ENCODE results near the gene MAD1L1. TPM values are rescaled to one million over a fixed set of nuclear protein-coding genes. Genes with fewer than 3 reads are reported as not detected.
"Not testable (repeated sequence)": the region's sequence is repeated elsewhere in the genome, so short reads cannot be mapped to it uniquely, and the experiment has no call there.

Gene MAD1L1
- total RNA-seq, 2 donors from 2014 or later, result 51.2 to 63.8 TPM

DNA sequence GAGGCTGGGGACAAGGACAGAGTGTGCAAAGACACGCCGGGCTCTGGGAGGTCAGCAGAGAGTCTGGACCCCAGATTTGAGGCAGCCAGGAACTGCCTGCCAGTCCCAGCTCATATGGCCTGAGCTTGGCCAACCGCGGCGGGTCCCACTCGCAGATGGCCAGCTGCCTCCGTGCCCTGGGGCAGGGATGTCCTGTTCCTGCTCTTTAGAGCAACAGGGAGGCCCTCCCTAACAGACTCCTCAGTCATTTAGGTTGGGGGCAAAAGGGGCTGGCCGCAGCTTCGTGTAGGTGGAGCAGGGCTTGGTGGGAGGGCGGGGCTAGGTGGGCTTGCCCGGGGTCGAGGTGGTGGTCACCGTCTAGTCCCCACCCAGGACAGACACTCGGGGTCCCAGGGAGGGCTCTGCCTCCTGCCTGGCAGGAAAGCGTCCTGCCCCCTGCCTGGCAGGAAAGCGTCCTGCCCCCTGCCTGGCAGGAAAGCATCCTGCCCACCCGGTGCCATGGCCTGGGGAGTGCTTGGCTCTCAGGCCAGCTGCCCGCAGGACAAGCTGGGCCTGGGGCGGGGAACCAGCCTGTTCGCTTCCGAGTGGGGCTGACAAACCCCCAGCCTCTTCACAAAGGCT, 393.7 kb downstream of the MAD1L1 start:
- DNase-seq; H3K27ac Mint-ChIP-seq; H3K27me3 Mint-ChIP-seq (ENCODE audit: low read depth); H3K4me1 Mint-ChIP-seq (ENCODE audit: low read depth); H3K9me3 Mint-ChIP-seq; H3K4me3 Mint-ChIP-seq; ATAC-seq (replicated peaks in 1 of 2): not testable (repeated sequence)
- H3K36me3 Mint-ChIP-seq (ENCODE audit: insufficient read depth in 2 of 2), result peaks cover 10 to 11% of the 10 kb centered on the region in 2 donors

DNA sequence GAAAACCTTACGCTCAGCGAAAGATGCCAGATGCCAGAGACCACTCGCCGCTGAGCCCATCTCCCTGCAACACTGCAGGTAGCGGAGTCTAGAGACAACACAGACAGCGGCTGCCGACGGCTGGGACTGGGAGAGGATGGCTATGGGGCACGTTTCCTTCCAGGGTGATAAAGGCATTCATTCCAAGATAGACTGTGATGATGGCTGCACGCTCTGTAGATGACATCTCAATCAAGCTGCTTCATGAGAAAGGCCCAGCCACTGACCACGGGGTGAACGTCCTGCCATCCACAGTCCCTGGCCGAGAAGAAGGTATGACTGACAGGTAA, 394.2 kb downstream of the MAD1L1 start:
- H3K27ac Mint-ChIP-seq, H3K4me3 Mint-ChIP-seq: not testable (repeated sequence)

DNA sequence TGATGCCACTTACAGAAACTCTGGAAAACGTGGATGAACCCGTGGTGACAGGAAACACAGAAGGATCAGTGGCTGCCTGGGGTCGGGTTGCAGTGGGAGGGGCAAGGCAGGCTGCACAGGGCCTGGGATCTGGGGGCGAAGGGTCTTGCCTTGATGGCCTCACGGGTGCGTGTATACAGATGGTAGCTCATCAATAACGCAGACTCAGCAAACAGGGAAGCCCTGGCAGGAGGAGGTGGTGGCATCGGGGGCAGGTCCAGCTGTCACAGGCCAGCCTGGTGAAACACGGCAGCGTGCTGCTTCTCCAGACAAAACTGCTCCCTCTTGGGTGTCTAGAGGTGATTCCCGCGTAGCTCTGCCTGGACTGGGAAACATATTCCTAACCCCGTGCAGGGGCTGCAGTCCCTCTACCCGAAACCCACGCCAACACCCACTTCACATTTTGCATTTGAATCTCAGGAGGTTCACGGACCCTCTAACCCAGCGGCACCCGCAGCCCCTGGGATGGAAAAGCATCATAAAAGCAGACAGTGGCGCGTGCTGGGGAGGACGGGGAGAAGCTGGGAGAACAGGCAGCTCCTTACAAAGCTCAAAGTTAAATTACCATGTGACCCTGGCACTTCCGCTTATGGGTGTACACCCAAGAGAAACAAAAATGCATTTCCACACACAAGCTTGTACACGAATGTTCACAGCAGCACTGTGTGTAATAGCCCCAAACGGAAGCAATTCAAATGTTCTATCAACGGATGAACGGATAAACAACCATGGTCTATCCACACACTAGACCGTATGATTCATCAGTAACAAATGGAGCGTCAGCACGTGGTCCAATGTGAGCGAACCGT, 394.8 kb downstream of the MAD1L1 start:
- not testable (repeated sequence) for H3K4me3 Mint-ChIP-seq; H3K27ac Mint-ChIP-seq; H3K9me3 Mint-ChIP-seq; H3K4me1 Mint-ChIP-seq (ENCODE audit: low read depth); H3K27me3 Mint-ChIP-seq (ENCODE audit: low read depth); ATAC-seq (replicated peaks in 1 of 2); DNase-seq
- H3K36me3 Mint-ChIP-seq (ENCODE audit: insufficient read depth in 2 of 2), result peaks cover 12 to 16% of the 10 kb centered on the region in 2 donors

More for the DNA sequence above, 394.2 kb downstream of the MAD1L1 start:
- not testable (repeated sequence) for ATAC-seq (replicated peaks in 1 of 2); H3K27me3 Mint-ChIP-seq (ENCODE audit: low read depth); DNase-seq; H3K4me1 Mint-ChIP-seq (ENCODE audit: low read depth); H3K9me3 Mint-ChIP-seq
- peaks cover 10 to 14% of the 10 kb centered on the region in 2 donors for H3K36me3 Mint-ChIP-seq (ENCODE audit: insufficient read depth in 2 of 2)

DNA sequence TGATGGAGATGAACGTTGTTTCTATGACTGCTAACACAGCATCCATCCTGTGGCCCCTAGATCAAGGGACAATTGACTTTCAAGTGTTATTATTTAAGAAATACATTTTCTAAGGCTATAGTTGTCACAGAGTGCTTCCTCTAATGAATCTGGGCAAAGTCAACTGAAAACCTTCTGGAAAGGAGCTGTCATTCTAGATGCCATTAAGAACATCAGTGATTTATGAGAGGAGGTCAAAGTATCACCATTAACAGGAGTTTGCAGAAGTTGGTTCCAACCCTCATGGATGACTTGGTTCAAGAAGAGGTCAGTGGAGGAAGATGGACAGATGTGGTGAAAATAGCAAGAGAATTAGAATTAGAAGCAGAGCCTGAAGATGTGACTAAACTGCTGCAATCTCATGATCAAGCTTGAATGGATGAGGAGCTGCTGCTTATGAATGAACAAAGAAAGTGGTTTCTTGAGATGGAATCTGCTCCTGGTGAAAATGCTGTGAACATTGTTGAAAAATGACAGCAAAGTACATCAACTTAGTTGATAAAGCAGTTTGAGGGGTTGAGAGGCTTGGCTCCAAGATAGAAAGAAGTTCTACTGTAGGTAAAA, 400.7 kb downstream of the MAD1L1 start:
- peaks cover 10 to 20% of the 10 kb centered on the region in 2 donors for H3K9me3 Mint-ChIP-seq
- DNase-seq; H3K27ac Mint-ChIP-seq; H3K4me3 Mint-ChIP-seq; H3K4me1 Mint-ChIP-seq (ENCODE audit: low read depth); H3K27me3 Mint-ChIP-seq (ENCODE audit: low read depth); ATAC-seq (replicated peaks in 1 of 2): not testable (repeated sequence)
- peaks cover 19 to 28% of the 10 kb centered on the region in 2 donors for H3K36me3 Mint-ChIP-seq (ENCODE audit: insufficient read depth in 2 of 2)

DNA sequence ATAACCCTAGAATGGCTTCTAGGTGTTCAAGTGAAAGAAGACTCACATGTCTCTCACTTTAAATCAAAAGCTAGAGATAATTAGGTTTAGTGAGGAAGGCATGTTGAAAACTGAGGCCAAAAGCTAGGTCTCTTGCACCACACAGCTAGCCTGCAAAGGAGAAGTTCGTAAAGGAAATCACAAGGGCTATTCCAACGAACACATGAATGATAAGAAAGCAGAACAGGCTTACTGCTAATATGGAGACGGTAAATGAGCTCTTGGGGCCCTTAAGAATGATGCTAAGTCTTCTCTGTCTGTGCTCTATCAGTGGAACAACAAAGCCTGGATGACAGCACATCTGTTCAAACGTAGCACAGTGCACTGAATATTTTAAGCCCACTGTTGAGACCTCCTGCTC, 401.3 kb downstream of the MAD1L1 start:
- not testable (repeated sequence) for H3K27me3 Mint-ChIP-seq (ENCODE audit: low read depth); ATAC-seq (replicated peaks in 1 of 2); H3K4me3 Mint-ChIP-seq; DNase-seq; H3K4me1 Mint-ChIP-seq (ENCODE audit: low read depth); H3K27ac Mint-ChIP-seq
- peaks cover 19 to 28% of the 10 kb centered on the region in 2 donors for H3K36me3 Mint-ChIP-seq (ENCODE audit: insufficient read depth in 2 of 2)
- H3K9me3 Mint-ChIP-seq, result peaks cover 10 to 20% of the 10 kb centered on the region in 2 donors

DNA sequence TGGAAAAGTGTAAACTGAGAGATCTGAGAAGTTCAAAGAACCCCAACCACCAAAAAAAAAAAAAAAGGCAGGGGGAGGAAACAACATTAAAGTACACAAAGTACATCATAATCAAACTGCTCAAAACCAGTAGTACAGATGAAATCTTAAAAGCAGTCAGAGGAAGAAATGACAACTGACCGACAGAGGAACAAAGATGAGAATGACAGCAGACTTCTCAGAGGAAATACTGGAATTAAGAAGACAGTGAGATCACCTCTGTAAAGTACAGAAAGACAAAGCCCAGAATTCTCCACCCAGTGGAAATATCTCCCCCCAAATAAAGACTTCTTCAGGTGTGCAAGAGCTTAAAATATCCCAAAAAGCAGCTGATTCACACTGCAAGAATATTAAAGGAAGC, 403.1 kb downstream of the MAD1L1 start:
- peaks cover 13 to 22% of the 10 kb centered on the region in 2 donors for H3K36me3 Mint-ChIP-seq (ENCODE audit: insufficient read depth in 2 of 2)
- not testable (repeated sequence) for H3K27me3 Mint-ChIP-seq (ENCODE audit: low read depth); DNase-seq; H3K27ac Mint-ChIP-seq; H3K4me3 Mint-ChIP-seq; ATAC-seq (replicated peaks in 1 of 2)
- H3K4me1 Mint-ChIP-seq (ENCODE audit: low read depth), result peaks cover 12% of the 10 kb centered on the region
- H3K9me3 Mint-ChIP-seq, result peaks cover 10 to 17% of the 10 kb centered on the region in 2 donors

DNA sequence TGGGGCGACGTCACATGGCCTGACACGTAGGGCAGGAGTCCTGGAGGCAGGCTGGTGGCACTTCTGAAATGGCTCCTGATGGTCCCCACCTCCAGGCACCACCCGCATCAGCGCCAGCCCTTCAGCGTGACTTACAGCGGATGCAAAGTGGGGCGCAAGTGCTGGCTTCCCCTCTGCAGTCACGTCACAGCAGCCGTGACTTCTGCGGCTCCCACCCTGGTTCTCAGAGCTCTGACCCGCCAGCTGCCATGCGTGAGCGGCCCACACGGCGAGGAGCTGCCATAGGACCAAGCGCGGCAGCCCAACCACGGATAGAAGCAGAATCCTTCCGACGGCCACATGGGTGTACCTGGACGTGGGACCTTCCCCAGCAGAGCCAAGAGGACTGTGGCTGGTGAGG, 403.6 kb downstream of the MAD1L1 start:
- Mint-ChIP-seq H3K4me1 (ENCODE audit: low read depth) (peaks cover 15% of the 10 kb centered on the region), H3K9me3 (peaks cover 8 to 15% of the 10 kb centered on the region in 2 donors), H3K27me3 (ENCODE audit: low read depth) (no peaks in the 10 kb centered on the region), H3K4me3 (no peak overlapping the region), H3K27ac (no peak overlapping the region), H3K36me3 (ENCODE audit: insufficient read depth in 2 of 2) (peaks cover 11 to 20% of the 10 kb centered on the region in 2 donors)
- ATAC-seq (replicated peaks in 1 of 2) (no peak), DNase-seq (no peak)

DNA sequence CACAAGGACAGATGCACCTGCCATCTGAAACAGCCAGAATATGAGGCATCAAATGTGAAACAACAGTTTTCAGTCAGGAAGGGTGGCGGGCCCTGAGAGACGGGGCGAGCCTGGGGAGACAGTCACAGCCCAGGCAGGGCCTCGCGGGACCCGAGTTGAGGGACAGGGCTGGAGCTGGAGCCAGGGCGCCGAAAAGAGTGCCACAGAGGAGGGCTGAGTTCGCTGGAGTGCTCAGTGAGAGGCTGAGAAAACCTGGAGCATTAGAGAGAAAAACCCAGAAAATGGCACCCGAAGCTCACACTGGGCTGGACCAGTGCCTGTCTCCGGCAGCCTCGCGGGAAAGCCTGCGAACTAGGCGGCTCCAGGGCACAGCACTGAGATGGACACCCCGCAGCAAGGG, 404.6 kb downstream of the MAD1L1 start:
- not testable (repeated sequence) for ATAC-seq (replicated peaks in 1 of 2); H3K27ac Mint-ChIP-seq; DNase-seq; H3K4me3 Mint-ChIP-seq; H3K27me3 Mint-ChIP-seq (ENCODE audit: low read depth)
- H3K9me3 Mint-ChIP-seq, result peaks cover 5 to 12% of the 10 kb centered on the region in 2 donors
- H3K4me1 Mint-ChIP-seq (ENCODE audit: low read depth), result peaks cover 18% of the 10 kb centered on the region
- peaks cover 9 to 15% of the 10 kb centered on the region in 2 donors for H3K36me3 Mint-ChIP-seq (ENCODE audit: insufficient read depth in 2 of 2)

DNA sequence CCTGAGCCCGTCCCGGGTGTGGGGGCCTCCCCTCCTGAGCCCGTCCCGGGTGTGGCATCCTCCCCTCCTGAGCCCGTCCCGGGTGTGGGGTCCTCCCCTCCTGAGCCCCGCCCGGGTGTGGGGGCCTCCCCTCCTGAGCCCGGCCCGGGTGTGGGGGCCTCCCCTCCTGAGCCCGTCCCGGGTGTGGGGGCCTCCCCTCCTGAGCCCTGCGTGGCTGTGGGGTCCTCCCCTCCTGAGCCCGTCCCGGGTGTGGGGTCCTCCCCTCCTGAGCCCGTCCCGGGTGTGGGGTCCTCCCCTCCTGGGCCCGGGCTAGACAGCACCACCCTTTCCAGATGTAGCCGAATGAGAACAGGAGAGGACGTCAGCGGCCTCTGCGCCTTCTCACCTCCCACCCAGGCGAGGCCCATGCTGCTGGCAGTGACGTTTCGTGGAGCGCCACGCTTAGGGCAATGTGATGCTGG, 405.2 kb downstream of the MAD1L1 start:
- not testable (repeated sequence) for H3K27ac Mint-ChIP-seq; DNase-seq; H3K4me3 Mint-ChIP-seq; H3K27me3 Mint-ChIP-seq (ENCODE audit: low read depth); ATAC-seq (replicated peaks in 1 of 2)
- peaks cover 5 to 12% of the 10 kb centered on the region in 2 donors for H3K9me3 Mint-ChIP-seq
- peaks cover 18% of the 10 kb centered on the region for H3K4me1 Mint-ChIP-seq (ENCODE audit: low read depth)
- peaks cover 9 to 15% of the 10 kb centered on the region in 2 donors for H3K36me3 Mint-ChIP-seq (ENCODE audit: insufficient read depth in 2 of 2)

DNA sequence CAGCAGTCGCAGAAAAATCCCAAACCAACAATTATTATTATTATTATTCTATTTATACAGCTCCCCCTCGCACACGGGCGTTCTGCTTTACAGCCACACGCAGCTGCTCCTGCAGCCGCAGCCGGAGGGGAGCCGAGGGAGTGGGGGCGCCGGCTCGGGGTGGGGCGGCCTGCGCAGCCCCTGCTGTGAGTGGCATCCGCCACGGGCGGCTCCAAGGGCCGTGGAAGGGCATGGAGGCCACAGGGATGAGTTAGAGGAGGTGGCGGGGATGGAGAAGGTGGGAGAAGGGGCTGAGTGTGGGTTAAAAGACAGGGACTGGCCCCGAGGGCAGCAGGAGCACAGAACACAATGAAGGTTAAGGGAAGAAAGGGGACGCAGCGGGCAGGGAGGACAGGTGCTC, 405.8 kb downstream of the MAD1L1 start:
- not testable (repeated sequence) for H3K27ac Mint-ChIP-seq; DNase-seq; H3K4me3 Mint-ChIP-seq; H3K27me3 Mint-ChIP-seq (ENCODE audit: low read depth); ATAC-seq (replicated peaks in 1 of 2)
- H3K4me1 Mint-ChIP-seq (ENCODE audit: low read depth), result peaks cover 18% of the 10 kb centered on the region
- H3K9me3 Mint-ChIP-seq, result peaks cover 4 to 12% of the 10 kb centered on the region in 2 donors
- peaks cover 9 to 13% of the 10 kb centered on the region in 2 donors for H3K36me3 Mint-ChIP-seq (ENCODE audit: insufficient read depth in 2 of 2)

DNA sequence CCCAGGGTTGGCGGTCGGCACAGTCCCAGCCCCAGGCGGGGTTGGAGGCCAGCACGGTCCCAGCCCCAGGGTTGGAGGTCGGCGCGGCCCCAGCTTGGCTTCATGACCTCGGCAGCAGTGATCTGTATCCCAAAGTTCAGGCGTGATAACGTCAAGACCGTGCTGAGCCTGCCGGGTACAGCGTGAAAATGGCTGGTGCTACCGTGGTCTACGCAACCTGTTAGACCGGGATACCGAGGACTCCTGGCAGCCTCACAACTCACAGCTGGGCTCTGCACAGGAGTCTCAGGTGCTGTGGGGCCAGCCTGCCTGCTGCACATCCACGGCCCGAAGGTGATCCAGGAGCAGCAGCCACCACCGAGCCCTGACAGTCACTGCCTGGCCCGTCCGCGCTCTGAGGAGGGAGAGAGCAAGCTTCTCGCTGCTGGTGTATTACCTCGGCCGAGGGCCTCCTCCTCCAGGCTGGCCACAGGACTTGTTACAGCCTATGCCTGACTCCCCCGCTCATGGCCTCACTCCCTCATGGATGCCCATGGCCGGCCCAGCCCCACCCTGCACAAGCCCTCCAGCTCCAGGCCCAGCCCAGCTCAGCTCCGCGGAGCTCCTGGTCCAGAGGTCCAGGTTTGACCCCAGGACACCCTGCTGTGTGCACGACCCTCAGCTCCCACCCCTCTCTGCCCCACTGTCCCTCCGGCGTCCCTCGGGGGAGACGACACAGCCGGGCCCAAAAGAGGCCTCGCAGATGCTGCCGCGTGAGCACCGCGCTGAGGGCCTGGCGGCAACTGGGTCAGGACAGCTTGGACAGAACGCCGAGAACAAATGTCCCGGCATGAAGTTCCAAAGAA, 406.6 kb downstream of the MAD1L1 start:
- H3K27ac Mint-ChIP-seq, result no peak overlapping the region
- peaks cover 3 to 10% of the 10 kb centered on the region in 2 donors for H3K9me3 Mint-ChIP-seq
- ATAC-seq (replicated peaks in 1 of 2), result no peak
- no peak overlapping the region for H3K4me3 Mint-ChIP-seq
- H3K4me1 Mint-ChIP-seq (ENCODE audit: low read depth), result peaks cover 18% of the 10 kb centered on the region
- DNase-seq, result no peak
- peaks cover 9 to 12% of the 10 kb centered on the region in 2 donors for H3K36me3 Mint-ChIP-seq (ENCODE audit: insufficient read depth in 2 of 2)
- no peaks in the 10 kb centered on the region for H3K27me3 Mint-ChIP-seq (ENCODE audit: low read depth)

DNA sequence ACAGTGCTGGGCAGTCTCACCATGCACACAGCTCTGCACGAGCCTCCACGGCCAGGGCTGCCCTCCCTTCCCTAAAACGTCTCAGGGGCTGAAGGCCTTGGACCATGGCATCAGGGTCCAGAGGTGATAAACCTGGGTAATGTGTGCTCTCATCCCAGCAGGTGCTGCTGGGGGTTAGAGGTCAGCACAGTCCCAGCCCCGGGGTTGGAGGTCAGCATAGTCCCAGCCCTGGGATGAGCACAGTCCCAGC, 407.2 kb downstream of the MAD1L1 start:
- H3K4me1 Mint-ChIP-seq (ENCODE audit: low read depth), result peaks cover 18% of the 10 kb centered on the region
- not testable (repeated sequence) for H3K27ac Mint-ChIP-seq; H3K27me3 Mint-ChIP-seq (ENCODE audit: low read depth); H3K4me3 Mint-ChIP-seq; ATAC-seq (replicated peaks in 1 of 2); H3K9me3 Mint-ChIP-seq; DNase-seq
- peaks cover 9 to 12% of the 10 kb centered on the region in 2 donors for H3K36me3 Mint-ChIP-seq (ENCODE audit: insufficient read depth in 2 of 2)

Measured in activated T-cell treated with anti-CD3 and anti-CD28 coated beads, Interleukin-2, amount 50 U/mL, for 72 hours (primary cell).